Smooth muscle cell (in vitro differentiated cells): ENCODE results near the gene TMEM106B. TPM values are rescaled to one million over a fixed set of nuclear protein-coding genes. Genes with fewer than 3 reads are reported as not detected.

Source experiments
- DNase-seq: peaks from one replicate; lab custom pipeline; 2025; ENCODE audit not compliant: unreplicated experiment; lab: John Stamatoyannopoulos, UW
- H2AFZ ChIP-seq: fragments of 200-600 bp; sonication (generic); 2 replicates; pipeline ENCODE4 v1.6.0; 2016; ENCODE audit warnings: antibody characterized with exemption, low read depth, mild to moderate bottlenecking
- H3F3A ChIP-seq: fragments of 200-600 bp; sonication (generic); 2 replicates; pipeline ENCODE4 v1.6.0; 2017; ENCODE audit warnings: antibody characterized with exemption, low read depth
- H3K27ac ChIP-seq: fragments of 200-600 bp; sonication (generic); 2 replicates; pipeline ENCODE4 v1.5.1; 2016; ENCODE audit warnings: low read depth, mild to moderate bottlenecking
- H3K27me3 ChIP-seq: fragments of 200-600 bp; sonication (generic); 2 replicates; pipeline ENCODE4 v1.6.1; 2016; ENCODE audit warnings: low read depth, mild to moderate bottlenecking
- H3K36me3 ChIP-seq: fragments of 200-600 bp; sonication (generic); 2 replicates; pipeline ENCODE4 v1.5.1; 2016; ENCODE audit warnings: low read depth
- H3K4me1 ChIP-seq: fragments of 200-600 bp; sonication (generic); 2 replicates; pipeline ENCODE4 v1.5.1; 2016; ENCODE audit warnings: low read depth
- H3K4me2 ChIP-seq: fragments of 200-600 bp; sonication (generic); 2 replicates; pipeline ENCODE4 v1.6.0; 2016; ENCODE audit warnings: mild to moderate bottlenecking
- H3K4me3 ChIP-seq: fragments of 200-600 bp; sonication (generic); 2 replicates; pipeline ENCODE4 v1.5.1; 2016; ENCODE audit warnings: mild to moderate bottlenecking
- H3K79me2 ChIP-seq: fragments of 200-600 bp; sonication (generic); 2 replicates; pipeline ENCODE4 v1.6.0; 2016; ENCODE audit warnings: low read depth, mild to moderate bottlenecking
- H3K9ac ChIP-seq: fragments of 200-600 bp; sonication (generic); 2 replicates; pipeline ENCODE4 v1.6.0; 2016; ENCODE audit warnings: low read depth
- H3K9me3 ChIP-seq: fragments of 200-600 bp; sonication (generic); replicated peaks from 2 replicates; pipeline ENCODE4 v1.5.1; 2016; ENCODE audit warnings: low read depth
- H4K20me1 ChIP-seq: fragments of 200-600 bp; sonication (generic); 2 replicates; pipeline ENCODE4 v1.6.0; 2016; ENCODE audit warnings: low read depth
- WGBS: methylation state at CpG from one replicate; pipeline ENCODE4 v1.1.7; 2016; ENCODE audit warnings: low lambda C conversion rate; 5-methylcytosine and 5-hydroxymethylcytosine counted together
- polyA plus RNA-seq: library from polyadenylated mRNA; unstranded; fragments of >200 nt; fragmentation: Nextera tagmentation; extraction: Ambion mirVana; gene quantifications from 2 replicates; pipeline ENCODE4 v1.2.1, GENCODE V29; 2016
- total RNA-seq: library from RNA; depleted of rRNA; stranded (reverse); fragments of >200 nt; gene quantifications from 2 replicates; pipeline ENCODE4 v1.2.3, GENCODE V29; 2014
- TF ChIP-seq, protein P1 (sequence below): fragments of 200-600 bp; sonication (generic); IDR thresholded peaks from 2 replicates; pipeline ENCODE4 v1.5.1; 2017; ENCODE audit warnings: borderline replicate concordance, mild to moderate bottlenecking, antibody characterized with exemption; ENCODE audit not compliant: insufficient read depth, poor library complexity, severe bottlenecking

The TMEM106B gene
- total and polyA plus RNA-seq, 2 experiments from 2014 or later: 27.9 to 132 TPM

- no peaks in the 10 kb centered on the region for H3K9me3 ChIP-seq
- DNase-seq: no peak
- WGBS: 96% methylated on average over 2 of the region's 2 CpGs
- no peak overlapping the region for H2AFZ ChIP-seq
- no peaks in the 10 kb centered on the region for H3K4me1 ChIP-seq
- H3F3A ChIP-seq: no peaks in the 10 kb centered on the region
- peaks cover 13% of the 10 kb centered on the region for H3K79me2 ChIP-seq
- peaks cover 19% of the 10 kb centered on the region for H3K36me3 ChIP-seq
- TF ChIP-seq, protein P1, sequence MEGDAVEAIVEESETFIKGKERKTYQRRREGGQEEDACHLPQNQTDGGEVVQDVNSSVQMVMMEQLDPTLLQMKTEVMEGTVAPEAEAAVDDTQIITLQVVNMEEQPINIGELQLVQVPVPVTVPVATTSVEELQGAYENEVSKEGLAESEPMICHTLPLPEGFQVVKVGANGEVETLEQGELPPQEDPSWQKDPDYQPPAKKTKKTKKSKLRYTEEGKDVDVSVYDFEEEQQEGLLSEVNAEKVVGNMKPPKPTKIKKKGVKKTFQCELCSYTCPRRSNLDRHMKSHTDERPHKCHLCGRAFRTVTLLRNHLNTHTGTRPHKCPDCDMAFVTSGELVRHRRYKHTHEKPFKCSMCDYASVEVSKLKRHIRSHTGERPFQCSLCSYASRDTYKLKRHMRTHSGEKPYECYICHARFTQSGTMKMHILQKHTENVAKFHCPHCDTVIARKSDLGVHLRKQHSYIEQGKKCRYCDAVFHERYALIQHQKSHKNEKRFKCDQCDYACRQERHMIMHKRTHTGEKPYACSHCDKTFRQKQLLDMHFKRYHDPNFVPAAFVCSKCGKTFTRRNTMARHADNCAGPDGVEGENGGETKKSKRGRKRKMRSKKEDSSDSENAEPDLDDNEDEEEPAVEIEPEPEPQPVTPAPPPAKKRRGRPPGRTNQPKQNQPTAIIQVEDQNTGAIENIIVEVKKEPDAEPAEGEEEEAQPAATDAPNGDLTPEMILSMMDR: no peak
- no peaks in the 10 kb centered on the region for H4K20me1 ChIP-seq
- H3K4me3 ChIP-seq: no peak overlapping the region
- no peak overlapping the region for H3K4me2 ChIP-seq
- H3K27me3 ChIP-seq: no peaks in the 10 kb centered on the region
- H3K9ac ChIP-seq: no peak overlapping the region
- no peak overlapping the region for H3K27ac ChIP-seq
Observed at GRCh38 chr7:12226756-12227155, 15.7 kb downstream of the TMEM106B start.

DNA sequence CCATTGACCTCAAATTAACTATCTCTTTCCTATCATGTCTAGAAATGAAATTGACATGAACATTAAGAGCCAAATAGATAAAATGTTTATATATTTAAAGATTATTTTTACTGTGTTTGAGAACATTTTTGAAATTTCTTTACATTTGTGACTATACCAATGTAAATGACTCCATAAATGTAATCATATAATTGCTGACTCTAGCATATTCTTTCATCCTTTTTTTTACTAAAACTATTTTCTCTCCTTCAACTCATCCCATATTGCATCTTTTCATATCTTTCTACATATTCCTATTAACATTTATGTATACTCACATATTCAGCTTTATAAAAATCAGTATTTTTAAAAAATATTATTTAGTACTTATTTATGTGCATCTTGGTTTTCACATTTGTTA lies 16.9 kb downstream of the TMEM106B start:
- H3K27me3 ChIP-seq: no peaks in the 10 kb centered on the region
- TF ChIP-seq, protein P1: no peak
- H3F3A ChIP-seq: no peaks in the 10 kb centered on the region
- H3K79me2 ChIP-seq: peaks cover 13% of the 10 kb centered on the region
- no peak overlapping the region for H3K4me3 ChIP-seq
- H3K27ac ChIP-seq: no peak overlapping the region
- DNase-seq: no peak
- no peaks in the 10 kb centered on the region for H4K20me1 ChIP-seq
- no peaks in the 10 kb centered on the region for H3K4me1 ChIP-seq
- no peak overlapping the region for H3K9ac ChIP-seq
- H3K4me2 ChIP-seq: no peak overlapping the region
- H2AFZ ChIP-seq: no peak overlapping the region
- peaks cover 19% of the 10 kb centered on the region for H3K36me3 ChIP-seq
- H3K9me3 ChIP-seq: no peaks in the 10 kb centered on the region

DNA sequence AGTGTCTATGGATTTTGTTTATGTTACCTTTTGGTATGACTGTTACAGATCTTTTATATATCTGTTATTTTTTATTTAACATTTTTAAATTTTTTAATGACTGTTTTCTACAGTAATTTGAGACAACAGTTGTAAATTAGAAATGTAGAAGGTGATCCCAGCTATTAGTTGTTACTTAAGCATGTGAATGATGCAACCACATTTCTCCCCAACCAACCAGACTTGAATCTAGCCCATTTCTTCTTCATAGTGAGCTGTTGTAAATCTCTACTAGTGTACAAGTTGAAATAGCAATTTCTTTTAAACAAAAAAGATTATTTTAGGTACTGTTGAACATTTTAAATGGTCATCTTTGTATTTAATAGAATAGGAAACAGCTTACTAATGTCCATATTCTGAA lies 18.0 kb downstream of the TMEM106B start:
- Histone ChIP-seq H3K9me3 (no peaks in the 10 kb centered on the region), H3K4me3 (no peak overlapping the region), H3K79me2 (peaks cover 13% of the 10 kb centered on the region), H4K20me1 (no peaks in the 10 kb centered on the region), H3K9ac (no peak overlapping the region), H3K36me3 (peaks cover 20% of the 10 kb centered on the region), H3K27me3 (no peaks in the 10 kb centered on the region), H3K4me1 (no peaks in the 10 kb centered on the region), H3K4me2 (no peak overlapping the region), H2AFZ (no peak overlapping the region), H3K27ac (no peak overlapping the region), H3F3A (no peaks in the 10 kb centered on the region)
- no peak for DNase-seq
- TF ChIP-seq, protein P1: no peak

GRCh38 chr7:12231097-12231496 lies 20.0 kb downstream of the TMEM106B start:
- no peak overlapping the region for H3K9ac ChIP-seq
- DNase-seq: no peak
- H3K36me3 ChIP-seq: peaks cover 15% of the 10 kb centered on the region
- no peaks in the 10 kb centered on the region for H4K20me1 ChIP-seq
- H3K4me2 ChIP-seq: no peak overlapping the region
- 62% methylated on average over 2 of the region's 2 CpGs for WGBS
- H3K4me1 ChIP-seq: no peaks in the 10 kb centered on the region
- H3K4me3 ChIP-seq: no peak overlapping the region
- H3K9me3 ChIP-seq: no peaks in the 10 kb centered on the region
- TF ChIP-seq, protein P1: no peak
- H3K27ac ChIP-seq: no peak overlapping the region
- no peaks in the 10 kb centered on the region for H3F3A ChIP-seq
- no peak overlapping the region for H2AFZ ChIP-seq
- peaks cover 9% of the 10 kb centered on the region for H3K79me2 ChIP-seq
- H3K27me3 ChIP-seq: no peaks in the 10 kb centered on the region
